Measurements from ENCODE around the gene GGCX. TPM values are rescaled to one million over a fixed set of nuclear protein-coding genes. Genes with fewer than 3 reads are reported as not detected.

GGCX gene
- total and polyA plus RNA-seq, 2 of the 13 experiments (the other 11 are each of a cell fraction or from before 2014, with no cell fraction given) = 72.5 to 103 TPM

DNA sequence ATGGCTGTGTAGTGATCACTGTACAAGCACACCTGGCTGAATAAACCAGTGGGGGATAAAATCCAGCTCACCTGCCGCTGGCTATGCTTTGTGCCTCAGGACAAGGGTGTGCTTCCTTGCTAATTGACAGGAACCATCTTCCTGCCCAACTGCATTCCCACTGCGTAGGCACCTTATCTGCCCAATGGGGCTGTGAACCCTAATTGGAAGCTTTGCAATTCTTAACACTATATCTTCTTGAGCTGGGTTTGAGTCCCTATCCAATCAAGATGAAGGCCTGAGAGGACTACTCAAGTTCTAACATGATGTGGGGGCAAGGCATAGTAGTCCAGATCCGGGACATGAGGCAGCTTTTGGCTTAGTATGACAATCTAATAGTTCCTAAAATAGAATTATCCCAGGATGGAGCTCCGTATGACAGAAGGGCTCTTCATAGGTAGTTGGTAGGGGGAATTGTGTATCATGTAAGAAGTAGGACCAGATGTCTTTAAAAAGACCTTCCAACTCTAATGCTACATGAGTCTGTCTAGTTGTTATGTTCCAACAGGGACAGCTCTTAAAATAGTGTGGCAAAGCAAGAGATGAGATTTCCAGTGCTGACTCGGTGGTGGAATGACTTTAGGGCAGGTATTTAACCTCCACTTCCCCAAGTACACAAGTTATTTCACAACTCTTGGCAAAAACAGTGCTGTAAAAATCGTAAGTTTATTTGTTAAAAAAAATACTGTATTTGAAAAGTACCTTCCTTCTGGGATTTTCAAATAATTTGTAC lies 43.5 kb upstream of the GGCX start (continued):
- 0 out of 2 replicates have a peak, but pooled peaks have one; percentile 5 for TF ChIP-seq PAXIP1 (CRISPR knock-in tag; conservative IDR thresholded peaks at IDR 0.05)
- TF ChIP-seq CEBPB (IDR thresholded peaks at IDR 0.05; ENCODE audit: borderline replicate concordance, low read depth, low read length) = peak; percentile 56; the same call in 1 of the 2 replicates
- TF ChIP-seq FOXA3 (CRISPR knock-in tag; IDR thresholded peaks at IDR 0.05) = 0 out of 2 replicates have a peak, but pooled peaks have one; percentile 2
- peak; percentile 38; the same call in 1 of the 2 replicates for TF ChIP-seq CEBPG (CRISPR knock-in tag; IDR thresholded peaks at IDR 0.05)
- TF ChIP-seq NFYB (CRISPR knock-in tag; IDR thresholded peaks at IDR 0.05) = no peak
- TF ChIP-seq ZNF552 (CRISPR knock-in tag; IDR thresholded peaks at IDR 0.05; ENCODE audit: borderline replicate concordance) = 0 out of 2 replicates have a peak, but pooled peaks have one; percentile 37
- TF ChIP-seq, protein P1, sequence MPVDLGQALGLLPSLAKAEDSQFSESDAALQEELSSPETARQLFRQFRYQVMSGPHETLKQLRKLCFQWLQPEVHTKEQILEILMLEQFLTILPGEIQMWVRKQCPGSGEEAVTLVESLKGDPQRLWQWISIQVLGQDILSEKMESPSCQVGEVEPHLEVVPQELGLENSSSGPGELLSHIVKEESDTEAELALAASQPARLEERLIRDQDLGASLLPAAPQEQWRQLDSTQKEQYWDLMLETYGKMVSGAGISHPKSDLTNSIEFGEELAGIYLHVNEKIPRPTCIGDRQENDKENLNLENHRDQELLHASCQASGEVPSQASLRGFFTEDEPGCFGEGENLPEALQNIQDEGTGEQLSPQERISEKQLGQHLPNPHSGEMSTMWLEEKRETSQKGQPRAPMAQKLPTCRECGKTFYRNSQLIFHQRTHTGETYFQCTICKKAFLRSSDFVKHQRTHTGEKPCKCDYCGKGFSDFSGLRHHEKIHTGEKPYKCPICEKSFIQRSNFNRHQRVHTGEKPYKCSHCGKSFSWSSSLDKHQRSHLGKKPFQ (CRISPR knock-in tag; IDR thresholded peaks at IDR 0.05; ENCODE audit: insufficient replicate concordance) = no peak
- no peak for TF ChIP-seq ZSCAN12 (CRISPR knock-in tag; IDR thresholded peaks at IDR 0.05)
- TF ChIP-seq UBTF (CRISPR knock-in tag; IDR thresholded peaks at IDR 0.05) = peak; percentile 30; the same call in 1 of the 2 replicates
- no peak for TF ChIP-seq ZNF670 (CRISPR knock-in tag; IDR thresholded peaks at IDR 0.05; ENCODE audit: borderline replicate concordance)
- TF ChIP-seq MAFF (IDR thresholded peaks at IDR 0.05; ENCODE audit: low read depth, low read length) = no peak
- TF ChIP-seq HNF4G (IDR thresholded peaks at IDR 0.05; ENCODE audit: borderline replicate concordance, low read depth, low read length) = no peak
- TF ChIP-seq HNF4G (CRISPR knock-in tag; IDR thresholded peaks at IDR 0.05; ENCODE audit: borderline replicate concordance, low read depth) = 0 out of 2 replicates have a peak, but pooled peaks have one; percentile 16
- no peak for TF ChIP-seq ZNF326 (CRISPR knock-in tag; IDR thresholded peaks at IDR 0.05; ENCODE audit: borderline replicate concordance)
- TF ChIP-seq NR2F6 (IDR thresholded peaks at IDR 0.05) = no peak
- 0 out of 2 replicates have a peak, but pooled peaks have one; percentile 19 for TF ChIP-seq NR2F6 (CRISPR knock-in tag; IDR thresholded peaks at IDR 0.05)
- peak; percentile 44; the same call in 1 of the 2 replicates for TF ChIP-seq ZC3H13 (CRISPR knock-in tag; IDR thresholded peaks at IDR 0.05)
- peak; percentile 28; the same call in 1 of the 2 replicates for TF ChIP-seq GATAD2A (CRISPR knock-in tag; IDR thresholded peaks at IDR 0.05)
- no peak for TF ChIP-seq THAP8 (CRISPR knock-in tag; IDR thresholded peaks at IDR 0.05; ENCODE audit: borderline replicate concordance)

Measured in HepG2 (cell line).